HEK293 (cell line): ENCODE data around the gene MTRF1L.

Experiments used
- ZBTB8A ChIP-seq: fragments of 450-650 bp; formaldehyde crosslinking; IDR thresholded peaks from 2 replicates; pipeline ENCODE4 v1.5.1; 2016; ENCODE audit warnings: missing biosample characterization, missing genetic modification characterization
- TF ChIP-seq, protein P1 (sequence below): fragments of 450-650 bp; formaldehyde crosslinking; IDR thresholded peaks from 2 replicates; pipeline ENCODE4 v1.5.1; 2016; ENCODE audit warnings: missing biosample characterization, missing genetic modification characterization

GRCh38 chr6:153044295-153044694 is 41.8 kb upstream of the MTRF1L start:
- no peak for TF ChIP-seq ZBTB8A (tag by site-specific recombination)
- TF ChIP-seq, protein P1, sequence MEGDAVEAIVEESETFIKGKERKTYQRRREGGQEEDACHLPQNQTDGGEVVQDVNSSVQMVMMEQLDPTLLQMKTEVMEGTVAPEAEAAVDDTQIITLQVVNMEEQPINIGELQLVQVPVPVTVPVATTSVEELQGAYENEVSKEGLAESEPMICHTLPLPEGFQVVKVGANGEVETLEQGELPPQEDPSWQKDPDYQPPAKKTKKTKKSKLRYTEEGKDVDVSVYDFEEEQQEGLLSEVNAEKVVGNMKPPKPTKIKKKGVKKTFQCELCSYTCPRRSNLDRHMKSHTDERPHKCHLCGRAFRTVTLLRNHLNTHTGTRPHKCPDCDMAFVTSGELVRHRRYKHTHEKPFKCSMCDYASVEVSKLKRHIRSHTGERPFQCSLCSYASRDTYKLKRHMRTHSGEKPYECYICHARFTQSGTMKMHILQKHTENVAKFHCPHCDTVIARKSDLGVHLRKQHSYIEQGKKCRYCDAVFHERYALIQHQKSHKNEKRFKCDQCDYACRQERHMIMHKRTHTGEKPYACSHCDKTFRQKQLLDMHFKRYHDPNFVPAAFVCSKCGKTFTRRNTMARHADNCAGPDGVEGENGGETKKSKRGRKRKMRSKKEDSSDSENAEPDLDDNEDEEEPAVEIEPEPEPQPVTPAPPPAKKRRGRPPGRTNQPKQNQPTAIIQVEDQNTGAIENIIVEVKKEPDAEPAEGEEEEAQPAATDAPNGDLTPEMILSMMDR, result no peak
